CD4-positive, alpha-beta memory T cell (primary cell): Measurements from ENCODE around the gene ACOX1. TPM values are rescaled to one million over a fixed set of nuclear protein-coding genes. Genes with fewer than 3 reads are reported as not detected.

Source experiments
- CTCF ChIA-PET: fragments of 350-600 bp; sonication (Branson Sonifier 250); formaldehyde crosslinking; loops from one replicate; lab custom pipeline; 2021; ENCODE audit warnings: inconsistent platforms; ENCODE audit not compliant: partially characterized antibody; lab: Charles Lee
- POLR2A ChIA-PET: fragments of 350-600 bp; sonication (Branson Sonifier 250); formaldehyde crosslinking; loops from one replicate; lab custom pipeline; 2021; ENCODE audit not compliant: partially characterized antibody; lab: Charles Lee
- DNase-seq, 5 donors: peaks; one replicate each; pipeline versions ENCODE4 v3.0.0 to v3.0.0-alpha.2; 2020 to 2022; ENCODE audit warnings: mixed read lengths in 1 of 5
- H3K27ac ChIP-seq: one replicate; pipeline ENCODE4 v1.7.0; 2013; ENCODE audit warnings: low read depth, low read length
- H3K27me3 ChIP-seq: 2 replicates; pipeline ENCODE4 v1.7.0; 2013; ENCODE audit warnings: mild to moderate bottlenecking, low read length, moderate library complexity; ENCODE audit not compliant: insufficient read depth
- H3K36me3 ChIP-seq: 2 replicates; pipeline ENCODE4 v1.7.0; 2013; ENCODE audit warnings: mild to moderate bottlenecking, low read length, moderate library complexity; ENCODE audit not compliant: insufficient read depth
- H3K4me1 ChIP-seq: 2 replicates; pipeline ENCODE4 v1.7.0; 2013; ENCODE audit warnings: mild to moderate bottlenecking, low read length, moderate library complexity; ENCODE audit not compliant: insufficient read depth
- H3K4me3 ChIP-seq, 2 donors: one replicate each; pipeline ENCODE4 v1.7.0; 2013; ENCODE audit warnings: low read length in 2 of 2, mild to moderate bottlenecking in 1 of 2
- H3K9me3 ChIP-seq, 2 donors: one replicate each; pipeline ENCODE4 v1.7.0; 2013; ENCODE audit warnings: low read length in 2 of 2, control low read depth in 1 of 2; ENCODE audit not compliant: control insufficient read depth in 1 of 2
- H3K27ac Mint-ChIP-seq, 7 donors: one replicate each; pipeline ENCODE4 v1.8.0; 2020 to 2021; ENCODE audit warnings: mixed read lengths in 7 of 7, mild to moderate bottlenecking in 6 of 7, inconsistent platforms in 3 of 7, moderate library complexity in 3 of 7
- H3K27me3 Mint-ChIP-seq, 2 donors: one replicate each; pipeline ENCODE4 v1.8.0; 2020 to 2021; ENCODE audit warnings: mixed read lengths in 2 of 2
- H3K36me3 Mint-ChIP-seq, 2 donors: one replicate each; pipeline ENCODE4 v1.8.0; 2020 to 2021; ENCODE audit warnings: mixed read lengths in 2 of 2, inconsistent platforms in 1 of 2, mild to moderate bottlenecking in 1 of 2
- H3K4me1 Mint-ChIP-seq, 4 donors: one replicate each; pipeline ENCODE4 v1.8.0; 2020 to 2021; ENCODE audit warnings: mixed read lengths in 4 of 4, mild to moderate bottlenecking in 1 of 4
- H3K4me3 Mint-ChIP-seq, 8 donors: one replicate each; pipeline ENCODE4 v1.8.0; 2020 to 2021; ENCODE audit warnings: mixed read lengths in 8 of 8, mild to moderate bottlenecking in 7 of 8, moderate library complexity in 6 of 8, inconsistent platforms in 3 of 8
- H3K9me3 Mint-ChIP-seq, 8 donors: one replicate each; pipeline ENCODE4 v1.8.0; 2020 to 2021; ENCODE audit warnings: mixed read lengths in 8 of 8, mild to moderate bottlenecking in 5 of 8, inconsistent platforms in 3 of 8, moderate library complexity in 1 of 8
- intact Hi-C: fragments of 100-400 bp; cut with micrococcal nuclease; formaldehyde crosslinking; loops from one replicate; pipeline ENCODE4 v1.15.1; 2023
- polyA plus RNA-seq, 2 donors: library from polyadenylated mRNA; unstranded; fragments of 300-500 nt; fragmentation: Illumina TruSeq; gene quantifications; one replicate each; pipeline ENCODE4 v1.2.3, GENCODE V29; 2021
- total RNA-seq, 2 experiments: library from RNA; stranded (reverse); gene quantifications; one replicate each; pipeline ENCODE4 v1.2.3, GENCODE V29; 2021

The ACOX1 gene
- total and polyA plus RNA-seq, 4 experiments from 2014 or later: 10.2 to 31.7 (median 22.4) TPM

DNA sequence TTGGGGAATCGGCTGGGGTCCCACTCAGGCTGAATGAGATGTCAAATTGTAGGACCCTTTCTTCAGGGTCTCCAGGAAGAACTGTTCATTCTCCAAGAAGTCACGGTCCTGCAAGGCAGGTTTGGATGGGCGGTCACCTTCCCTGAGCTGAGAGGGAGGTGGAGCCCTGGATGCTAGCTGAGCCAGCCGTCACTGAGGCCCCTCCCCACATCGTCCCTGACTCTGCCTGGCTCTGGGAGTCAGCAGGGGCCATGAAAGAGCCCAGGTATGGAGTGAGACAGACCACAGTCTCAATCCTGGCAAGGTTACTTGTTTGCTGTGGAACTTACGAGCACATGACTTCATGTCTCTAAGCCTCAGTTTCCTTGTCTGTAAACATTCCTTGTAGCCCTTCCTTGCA, 68.3 kb downstream of the ACOX1 start:
- CTCF ChIA-PET: interaction anchor here (0.6 to 10.4 kb wide), 3 partner anchors 94 to 358 kb away, joined by 3 to 120 read pairs (median 6); no protein-coding TSS in a partner anchor
- Mint-ChIP-seq H3K9me3 (no peaks in the 10 kb centered on the region), H3K36me3 (peaks cover 0 to 2% of the 10 kb centered on the region in 2 donors), H3K4me1 (peaks cover 2 to 7% (median 5%) of the 10 kb centered on the region in 4 donors), H3K27me3 (no peaks in the 10 kb centered on the region), H3K27ac (peak overlapping the region in 1 of 7 donors; percentile 6), H3K4me3 (no peak overlapping the region)
- no peaks in the 10 kb centered on the region for H3K27me3 ChIP-seq
- intact Hi-C loops: no loop called here
- DNase-seq: no peak
- H3K27ac ChIP-seq: no peak overlapping the region
- H3K4me3 ChIP-seq: no peak overlapping the region
- no peaks in the 10 kb centered on the region for H3K9me3 ChIP-seq
- H3K36me3 ChIP-seq: no peaks in the 10 kb centered on the region
- peaks cover 5% of the 10 kb centered on the region for H3K4me1 ChIP-seq
- POLR2A ChIA-PET: no interaction called here

DNA sequence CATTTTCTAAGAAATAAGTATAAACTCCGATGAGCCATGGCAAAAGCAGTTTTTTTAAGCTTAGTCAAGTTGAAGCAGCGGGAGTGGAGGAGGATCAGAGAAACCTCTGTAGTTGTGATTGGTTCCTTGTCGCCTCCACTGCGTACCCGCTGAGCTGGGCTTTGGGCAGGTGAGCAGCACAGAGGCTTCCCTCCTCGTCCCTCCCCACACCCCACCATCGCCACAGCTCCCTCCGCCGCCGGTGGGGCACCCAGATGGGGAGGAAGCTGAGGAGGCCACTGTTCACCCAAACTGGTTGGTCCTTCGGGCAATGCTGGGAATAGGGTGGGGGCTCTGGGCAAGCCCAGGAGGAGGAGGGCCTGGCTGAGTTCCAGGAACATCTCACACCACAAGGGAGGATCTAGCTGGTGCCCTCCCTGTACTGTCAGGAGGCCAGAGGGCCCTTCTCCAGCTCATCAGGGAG, 69.1 kb downstream of the ACOX1 start:
- H3K4me3 Mint-ChIP-seq: no peak overlapping the region
- Histone ChIP-seq H3K9me3 (no peaks in the 10 kb centered on the region), H3K36me3 (no peaks in the 10 kb centered on the region), H3K4me3 (no peak overlapping the region), H3K27me3 (no peaks in the 10 kb centered on the region), H3K4me1 (peaks cover 7% of the 10 kb centered on the region), H3K27ac (no peak overlapping the region)
- intact Hi-C loops: loop anchor here (10.0 kb wide), 1 partner anchor 355 kb away; the partner anchor contains the start of gene UBALD2
- CTCF ChIA-PET: interaction anchor here (2.3 to 10.4 kb wide), 2 partner anchors 95 to 105 kb away, joined by 6 to 120 read pairs; no protein-coding TSS in a partner anchor
- H3K9me3 Mint-ChIP-seq: no peaks in the 10 kb centered on the region
- no peaks in the 10 kb centered on the region for H3K36me3 Mint-ChIP-seq
- no peaks in the 10 kb centered on the region for H3K27me3 Mint-ChIP-seq
- H3K27ac Mint-ChIP-seq: peak overlapping the region in 1 of 7 donors; percentile 47
- peaks cover 2 to 11% (median 5%) of the 10 kb centered on the region in 4 donors for H3K4me1 Mint-ChIP-seq
- no peak for DNase-seq
- POLR2A ChIA-PET: interaction anchor here (0.6 kb wide), 2 partner anchors 32 to 310 kb away, joined by 3 read pairs; partner anchors contain the start of gene TRIM47

DNA sequence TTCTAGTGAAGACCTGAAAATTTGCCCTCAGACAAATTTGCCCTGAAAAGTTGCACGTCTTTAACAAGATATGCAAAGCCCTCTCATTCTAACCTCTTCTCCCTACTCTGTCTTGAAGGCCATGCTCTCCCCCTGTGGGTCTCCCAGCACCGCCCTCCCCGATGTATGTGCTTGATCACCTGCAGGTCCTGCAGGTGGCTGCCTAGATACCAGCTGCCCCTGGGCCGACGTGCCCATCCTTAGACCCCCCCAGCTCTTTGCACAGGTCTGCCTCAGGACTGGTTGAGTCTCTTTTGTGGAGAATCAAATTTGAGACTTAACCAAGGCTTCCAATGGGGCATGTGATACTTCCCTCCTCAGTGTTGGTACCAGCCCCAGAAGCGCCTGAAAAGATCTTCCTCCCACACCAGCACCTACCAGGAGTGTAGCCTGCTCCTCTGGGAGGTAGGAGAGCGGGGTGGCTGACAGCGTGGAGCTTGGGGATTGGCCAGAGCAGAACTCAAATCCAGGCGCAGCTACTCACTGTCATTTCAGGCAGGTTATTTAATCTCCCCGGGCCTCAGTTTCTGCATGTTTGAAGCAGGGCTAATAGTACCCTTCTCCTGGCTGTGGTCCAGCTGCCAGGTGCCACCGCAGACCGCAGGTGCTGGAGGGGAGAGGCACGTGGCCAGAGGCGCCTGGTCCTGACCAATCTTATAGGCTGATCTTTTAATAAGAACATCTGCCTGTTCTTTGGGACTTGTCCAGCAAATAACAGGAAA, 69.7 kb downstream of the ACOX1 start:
- POLR2A ChIA-PET: interaction anchor here (0.6 kb wide), 1 partner anchor 311 kb away, joined by 3 read pairs; no protein-coding TSS in a partner anchor
- Mint-ChIP-seq H3K27ac (peak overlapping the region in 3 of 7 donors; percentile 42 to 60 (median 56)), H3K27me3 (no peaks in the 10 kb centered on the region), H3K36me3 (peaks cover 0 to 1% of the 10 kb centered on the region in 2 donors), H3K4me3 (no peak overlapping the region), H3K4me1 (peaks cover 2 to 14% (median 5%) of the 10 kb centered on the region in 4 donors), H3K9me3 (no peaks in the 10 kb centered on the region)
- CTCF ChIA-PET: interaction anchor here (2.3 to 10.4 kb wide), 2 partner anchors 96 to 105 kb away, joined by 6 to 120 read pairs; no protein-coding TSS in a partner anchor
- peaks cover 7% of the 10 kb centered on the region for H3K4me1 ChIP-seq
- no peak overlapping the region for H3K27ac ChIP-seq
- no peaks in the 10 kb centered on the region for H3K9me3 ChIP-seq
- intact Hi-C loops: loop anchor here (10.0 kb wide), 1 partner anchor 356 kb away; the partner anchor contains the start of gene UBALD2
- H3K4me3 ChIP-seq: no peak overlapping the region
- H3K36me3 ChIP-seq: no peaks in the 10 kb centered on the region
- DNase-seq: no peak
- H3K27me3 ChIP-seq: no peaks in the 10 kb centered on the region

DNA sequence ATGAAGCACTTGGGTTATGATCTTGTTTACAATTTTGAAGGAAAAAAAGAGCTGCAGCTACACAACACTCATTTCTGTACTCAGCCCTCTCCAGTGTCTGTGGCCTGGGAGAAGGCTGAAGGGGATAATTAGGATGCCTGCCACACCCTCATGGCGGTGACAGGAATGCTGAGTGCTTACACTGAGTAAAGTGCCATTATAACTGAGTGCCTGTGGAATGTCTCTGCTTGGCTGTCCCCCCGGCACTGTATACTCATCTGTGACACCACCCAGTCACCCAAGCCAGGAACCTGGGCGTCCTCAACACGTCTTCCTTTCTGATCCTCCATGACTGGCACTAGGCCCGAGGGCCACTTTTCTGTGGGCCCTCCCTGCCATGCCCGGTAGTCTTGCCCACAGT, 70.8 kb downstream of the ACOX1 start:
- intact Hi-C loops: loop anchor here (10.0 kb wide), 1 partner anchor 357 kb away; the partner anchor contains the start of gene UBALD2
- CTCF ChIA-PET: interaction anchor here (10.4 kb wide), 1 partner anchor 97 kb away, joined by 120 read pairs; no protein-coding TSS in a partner anchor
- no peaks in the 10 kb centered on the region for H3K9me3 ChIP-seq
- H3K4me3 ChIP-seq: no peak overlapping the region
- H3K27ac Mint-ChIP-seq: peak overlapping the region in 3 of 7 donors; percentile 42 to 66 (median 51)
- peaks cover 5 to 20% (median 9%) of the 10 kb centered on the region in 4 donors for H3K4me1 Mint-ChIP-seq
- H3K36me3 Mint-ChIP-seq: peaks cover 0 to 3% of the 10 kb centered on the region in 2 donors
- no peaks in the 10 kb centered on the region for H3K9me3 Mint-ChIP-seq
- H3K4me1 ChIP-seq: peaks cover 17% of the 10 kb centered on the region
- no peak for DNase-seq
- H3K4me3 Mint-ChIP-seq: no peak overlapping the region
- POLR2A ChIA-PET: interaction anchor here (1.1 kb wide), 1 partner anchor 64 kb away, joined by 3 read pairs; the partner anchor contains the start of gene UNC13D
- no peaks in the 10 kb centered on the region for H3K27me3 ChIP-seq
- H3K27me3 Mint-ChIP-seq: no peaks in the 10 kb centered on the region
- no peak overlapping the region for H3K27ac ChIP-seq
- no peaks in the 10 kb centered on the region for H3K36me3 ChIP-seq

DNA sequence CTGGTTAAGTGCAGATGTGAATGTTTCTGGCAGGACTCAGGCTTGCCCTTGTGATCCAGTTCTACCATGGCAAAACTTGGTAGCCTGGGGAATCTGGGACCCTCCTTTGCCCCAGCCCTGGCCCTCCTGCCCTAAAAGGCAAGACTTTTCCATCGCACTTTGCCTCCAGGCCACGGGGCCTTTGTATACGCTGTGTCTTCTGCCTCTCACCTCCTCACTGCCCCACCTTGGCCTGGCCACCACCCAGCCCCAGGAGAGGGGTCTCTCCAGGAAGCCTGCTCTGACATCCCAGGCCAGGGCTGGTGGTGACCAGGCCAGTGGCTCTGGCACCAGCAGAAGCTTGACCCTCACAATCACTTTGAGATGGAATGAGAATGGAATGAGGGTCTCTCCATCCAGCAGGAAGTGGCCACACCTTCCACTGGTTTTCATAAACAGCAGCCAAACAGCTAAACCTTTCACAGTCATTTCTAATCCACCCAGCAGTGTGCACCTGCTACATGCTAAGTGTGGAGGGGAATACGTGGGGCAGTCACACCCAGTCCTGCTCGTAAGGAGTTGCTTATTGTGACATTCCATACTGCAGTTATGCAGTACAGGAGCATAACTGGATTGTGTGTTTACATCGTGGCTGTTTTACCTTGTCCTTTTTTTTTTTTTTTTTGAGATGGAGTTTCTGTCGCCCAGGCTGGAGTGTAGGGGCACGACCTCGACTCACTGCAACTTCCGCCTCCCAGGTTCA, 72.7 kb downstream of the ACOX1 start:
- Mint-ChIP-seq H3K36me3 (peaks cover 0 to 13% of the 10 kb centered on the region in 2 donors), H3K27ac (peak overlapping the region in 5 of 7 donors; percentile 62 to 83 (median 63)), H3K27me3 (no peaks in the 10 kb centered on the region), H3K4me1 (peaks cover 5 to 20% (median 9%) of the 10 kb centered on the region in 4 donors), H3K9me3 (no peaks in the 10 kb centered on the region), H3K4me3 (peak overlapping the region in 7 of 8 donors; percentile 12 to 66 (median 55))
- DNase-seq: no peak
- POLR2A ChIA-PET: interaction anchor here (1.1 to 5.6 kb wide), 6 partner anchors 10 to 142 kb away, joined by 3 to 52 read pairs (median 18); partner anchors contain the start of genes TRIM65 and WBP2
- intact Hi-C loops: loop anchor here (10.0 kb wide), 1 partner anchor 358 kb away; the partner anchor contains the start of gene UBALD2
- no peaks in the 10 kb centered on the region for H3K9me3 ChIP-seq
- H3K4me1 ChIP-seq: peaks cover 17% of the 10 kb centered on the region
- CTCF ChIA-PET: interaction anchor here (0.6 to 10.4 kb wide), 13 partner anchors 10 to 518 kb away, joined by 3 to 120 read pairs (median 5); partner anchors contain the start of genes CDK3, FBF1 and TRIM65
- peaks cover 9% of the 10 kb centered on the region for H3K36me3 ChIP-seq
- H3K27ac ChIP-seq: no peak overlapping the region
- no peak overlapping the region for H3K4me3 ChIP-seq
- H3K27me3 ChIP-seq: no peaks in the 10 kb centered on the region

DNA sequence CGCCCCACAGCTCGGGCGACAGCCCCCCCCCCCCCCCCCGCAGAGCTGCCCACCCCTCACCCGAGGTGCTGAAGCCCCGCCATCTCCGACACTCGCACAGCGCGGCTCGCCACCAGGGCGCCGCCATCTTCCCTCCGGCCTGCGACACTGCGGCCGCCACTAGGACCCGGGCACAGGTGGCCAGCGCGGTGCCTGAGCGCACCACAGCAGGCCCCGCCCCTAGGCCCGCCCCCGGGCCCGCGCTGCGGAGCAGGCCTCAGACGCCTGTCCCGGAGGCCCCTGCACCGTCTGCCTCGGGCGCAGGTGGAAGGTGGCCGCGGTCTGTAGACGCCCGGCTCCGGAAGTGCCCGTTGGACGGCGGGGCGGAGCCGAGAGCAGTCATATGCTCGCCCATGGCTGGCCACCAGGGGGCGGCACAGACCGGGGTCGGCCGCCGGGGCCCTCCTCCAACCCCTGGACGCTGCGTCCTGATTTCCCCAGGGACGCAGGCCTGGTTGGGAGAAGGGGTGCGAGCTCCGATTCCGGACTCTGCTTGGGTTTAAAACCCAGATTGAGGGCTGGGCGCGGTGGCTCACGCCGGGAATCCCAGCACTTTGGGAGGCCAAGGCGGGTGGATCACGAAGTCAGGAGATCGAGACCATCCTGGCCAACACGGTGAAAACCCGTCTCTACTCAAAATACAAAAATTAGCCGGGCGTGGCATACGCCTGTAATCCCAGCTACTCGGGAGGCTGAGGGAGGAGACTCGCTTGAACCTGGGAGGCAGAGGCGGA, 74.0 kb downstream of the ACOX1 start, which contains the start of gene MRPL38:
Gene MRPL38, minus strand, starts transcription at position 136 of the 773 bp plus-strand sequence. Its CDS starts 9 bp downstream, at position 127.
- Histone ChIP-seq H3K4me1 (peaks cover 17% of the 10 kb centered on the region), H3K27me3 (no peaks in the 10 kb centered on the region), H3K36me3 (peaks cover 22% of the 10 kb centered on the region), H3K27ac (peak within 1 kb of the TSS; percentile 74), H3K4me3 (peak within 1 kb of the TSS; percentile 57 to 61), H3K9me3 (no peaks in the 10 kb centered on the region)
- intact Hi-C loops: loop anchor here (1.0 to 10.0 kb wide), 8 partner anchors 9 to 448 kb away; partner anchors contain the start of genes ACOX1, FBF1, PRPSAP1 and TEN1
- H3K4me1 Mint-ChIP-seq: peaks cover 5 to 20% (median 9%) of the 10 kb centered on the region in 4 donors
- H3K9me3 Mint-ChIP-seq: no peaks in the 10 kb centered on the region
- peak within 1 kb of the TSS; percentile 82 to 98 (median 94) for H3K27ac Mint-ChIP-seq
- peak; percentile 93 to 98 (median 95) for DNase-seq
- H3K36me3 Mint-ChIP-seq: peaks cover 0 to 24% of the 10 kb centered on the region in 2 donors
- ChIA-PET CTCF (interaction anchor here (0.8 to 10.4 kb wide), 23 partner anchors 9 to 395 kb away, joined by 3 to 120 read pairs (median 4); partner anchors contain the start of genes CDK3, FBF1 and TRIM65), POLR2A (interaction anchor here (0.6 to 18.1 kb wide), 22 partner anchors 9 to 449 kb away, joined by 3 to 337 read pairs (median 5); partner anchors contain the start of genes FBF1, PRPSAP1, TRIM47 and TRIM65)
- H3K4me3 Mint-ChIP-seq: peak within 1 kb of the TSS; percentile 88 to 93 (median 92)
- no peaks in the 10 kb centered on the region for H3K27me3 Mint-ChIP-seq
